Esophagus (tissue), 2 donors: ENCODE results near the gene CD2AP. TPM values are rescaled to one million over a fixed set of nuclear protein-coding genes. Genes with fewer than 3 reads are reported as not detected.

Source experiments
- H3K27ac ChIP-seq, 2 donors: one replicate each; pipeline ENCODE4 v1.5.1; 2013; ENCODE audit warnings: low read depth in 2 of 2, mild to moderate bottlenecking in 2 of 2, inconsistent platforms in 1 of 2, low read length in 1 of 2, moderate library complexity in 1 of 2
- H3K27me3 ChIP-seq, 2 donors: one replicate each; pipeline ENCODE4 v1.6.1; 2013; ENCODE audit warnings: low read length in 2 of 2, control low read depth in 1 of 2, mild to moderate bottlenecking in 1 of 2; ENCODE audit not compliant: insufficient read depth in 2 of 2, control insufficient read depth in 1 of 2
- H3K36me3 ChIP-seq, 2 donors: one replicate each; pipeline ENCODE4 v1.6.1; 2013; ENCODE audit warnings: low read length in 1 of 2; ENCODE audit not compliant: control insufficient read depth in 2 of 2, insufficient read depth in 2 of 2
- H3K4me1 ChIP-seq, 2 donors: one replicate each; pipeline ENCODE4 v1.6.1; 2013; ENCODE audit warnings: low read length in 1 of 2; ENCODE audit not compliant: control insufficient read depth in 2 of 2, insufficient read depth in 2 of 2
- H3K4me3 ChIP-seq, 2 donors: one replicate each; pipeline ENCODE4 v1.5.1; 2013; ENCODE audit warnings: low read length in 2 of 2, mild to moderate bottlenecking in 2 of 2, low read depth in 1 of 2, moderate library complexity in 1 of 2
- H3K9me3 ChIP-seq, 2 donors: one replicate each; pipeline ENCODE4 v1.6.1; 2013; ENCODE audit warnings: mild to moderate bottlenecking in 2 of 2, low read depth in 1 of 2, low read length in 1 of 2, moderate library complexity in 1 of 2; ENCODE audit not compliant: control insufficient read depth in 2 of 2, insufficient read depth in 1 of 2
- WGBS, 2 donors: extraction: QIAGEN DNeasy Blood & Tissue Kit; methylation state at CpG; one replicate each; pipeline ENCODE4 v1.1.7; 2013; 5-methylcytosine and 5-hydroxymethylcytosine counted together
- polyA plus RNA-seq, 2 donors: library from polyadenylated mRNA; stranded (reverse); fragments of 200-250 nt; gene quantifications; one replicate each; pipeline ENCODE4 v1.2.3, GENCODE V29; 2013
- donor health status: healthy with polysubstance abuse.
- donor health status: Bipolar disorder and iron deficiency.

CD2AP gene
- polyA plus RNA-seq, 2 donors = 12.9 to 14.8 TPM

- WGBS, 2 donors = 77 to 95% methylated on average over 6 of the region's 6 CpGs
- Histone ChIP-seq H3K27me3 (no peaks in the 10 kb centered on the region), H3K4me1 (peaks cover 0 to 2% of the 10 kb centered on the region in 2 donors), H3K36me3 (no peaks in the 10 kb centered on the region), H3K9me3 (no peaks in the 10 kb centered on the region), H3K4me3 (no peak overlapping the region), H3K27ac (no peak overlapping the region)
Measured at GRCh38 chr6:47521961-47522360, 44.4 kb downstream of the CD2AP start.

- no peaks in the 10 kb centered on the region for H3K9me3 ChIP-seq
- peaks cover 0 to 2% of the 10 kb centered on the region in 2 donors for H3K4me1 ChIP-seq
- H3K4me3 ChIP-seq = no peak overlapping the region
- no peaks in the 10 kb centered on the region for H3K36me3 ChIP-seq
- WGBS, 2 donors = 76 to 80% methylated on average over 3 of the region's 3 CpGs
- no peaks in the 10 kb centered on the region for H3K27me3 ChIP-seq
- H3K27ac ChIP-seq = no peak overlapping the region
Measured at GRCh38 chr6:47524136-47524845, 46.7 kb downstream of the CD2AP start.

- Histone ChIP-seq H3K36me3 (no peaks in the 10 kb centered on the region), H3K4me1 (no peaks in the 10 kb centered on the region), H3K27me3 (no peaks in the 10 kb centered on the region), H3K4me3 (no peak overlapping the region), H3K27ac (no peak overlapping the region), H3K9me3 (no peaks in the 10 kb centered on the region)
- 56 to 73% methylated on average over 2 of the region's 2 CpGs for WGBS, 2 donors
Measured at GRCh38 chr6:47525330-47526057, 47.9 kb downstream of the CD2AP start.

- Histone ChIP-seq H3K4me1 (no peaks in the 10 kb centered on the region), H3K9me3 (no peaks in the 10 kb centered on the region), H3K36me3 (no peaks in the 10 kb centered on the region), H3K4me3 (no peak overlapping the region), H3K27ac (no peak overlapping the region), H3K27me3 (no peaks in the 10 kb centered on the region)
Measured at GRCh38 chr6:47527274-47527673, 49.7 kb downstream of the CD2AP start.

- no peaks in the 10 kb centered on the region for H3K36me3 ChIP-seq
- no peak overlapping the region for H3K4me3 ChIP-seq
- H3K9me3 ChIP-seq = no peaks in the 10 kb centered on the region
- WGBS, 2 donors = 89 to 91% methylated on average over 5 of the region's 5 CpGs
- no peaks in the 10 kb centered on the region for H3K4me1 ChIP-seq
- no peak overlapping the region for H3K27ac ChIP-seq
- H3K27me3 ChIP-seq = no peaks in the 10 kb centered on the region
Measured at GRCh38 chr6:47529734-47530133, 52.1 kb downstream of the CD2AP start.

- no peaks in the 10 kb centered on the region for H3K27me3 ChIP-seq
- 67 to 88% methylated on average over 1 of the region's 1 CpG for WGBS, 2 donors
- H3K4me3 ChIP-seq = no peak overlapping the region
- no peaks in the 10 kb centered on the region for H3K9me3 ChIP-seq
- H3K27ac ChIP-seq = no peak overlapping the region
- no peaks in the 10 kb centered on the region for H3K4me1 ChIP-seq
- H3K36me3 ChIP-seq = no peaks in the 10 kb centered on the region
Measured at GRCh38 chr6:47532981-47533585, 55.5 kb downstream of the CD2AP start.

- no peaks in the 10 kb centered on the region for H3K27me3 ChIP-seq
Measured at GRCh38 chr6:47534063-47534462, 56.5 kb downstream of the CD2AP start.

GRCh38 chr6:47535316-47536225 is 58.0 kb downstream of the CD2AP start:
- Histone ChIP-seq H3K27me3 (no peaks in the 10 kb centered on the region), H3K4me3 (no peak overlapping the region), H3K36me3 (no peaks in the 10 kb centered on the region), H3K4me1 (no peaks in the 10 kb centered on the region), H3K9me3 (no peaks in the 10 kb centered on the region), H3K27ac (no peak overlapping the region)
- 71 to 72% methylated on average over 2 of the region's 2 CpGs for WGBS, 2 donors

More at GRCh38 chr6:47534063-47534462, 56.5 kb downstream of the CD2AP start:
- Histone ChIP-seq H3K36me3 (no peaks in the 10 kb centered on the region), H3K9me3 (no peaks in the 10 kb centered on the region), H3K4me1 (no peaks in the 10 kb centered on the region), H3K27ac (no peak overlapping the region), H3K4me3 (no peak overlapping the region)

GRCh38 chr6:47536816-47537401 is 59.3 kb downstream of the CD2AP start:
- H3K27ac ChIP-seq = no peak overlapping the region
- 85 to 96% methylated on average over 4 of the region's 4 CpGs for WGBS, 2 donors
- no peak overlapping the region for H3K4me3 ChIP-seq
- H3K9me3 ChIP-seq = no peaks in the 10 kb centered on the region
- no peaks in the 10 kb centered on the region for H3K27me3 ChIP-seq
- no peaks in the 10 kb centered on the region for H3K4me1 ChIP-seq
- H3K36me3 ChIP-seq = no peaks in the 10 kb centered on the region
